ENCODE measurements around the gene IL1RAPL1.

GRCh38 chrX:29824176-29824906, 1237.1 kb downstream of the IL1RAPL1 start:
- no peak for TF ChIP-seq CTCF (IDR thresholded peaks at IDR 0.05)
- TF ChIP-seq POLR2A (IDR thresholded peaks at IDR 0.05): no peak

Measured in thyroid gland (tissue), 4 donors.